Transverse colon (tissue), 3 donors: Measurements from ENCODE around the gene CCL16.

Source experiments
- EP300 ChIP-seq: sonication (generic); formaldehyde crosslinking; IDR thresholded peaks from one replicate; pipeline ENCODE4 v1.6.1; 2017; ENCODE audit warnings: antibody characterized with exemption, low read depth
- POLR2A ChIP-seq: fragments of 450-650 bp; IDR thresholded peaks from one replicate; pipeline ENCODE4 v1.6.1; 2016; ENCODE audit warnings: antibody characterized with exemption, mild to moderate bottlenecking, moderate library complexity
- TF ChIP-seq, protein P1 (sequence below), 5 experiments: fragments of 200-600 bp in 3 of 5; fragments of 450-650 bp in 2 of 5; sonication (generic) in 3 of 5; IDR thresholded peaks; 1 replicate in 2 of 5; 2 replicates in 3 of 5; pipeline ENCODE4 v1.5.1; 2016 to 2017; ENCODE audit warnings: antibody characterized with exemption in 5 of 5, inconsistent platforms in 3 of 5, mild to moderate bottlenecking in 2 of 5, moderate library complexity in 1 of 5

DNA sequence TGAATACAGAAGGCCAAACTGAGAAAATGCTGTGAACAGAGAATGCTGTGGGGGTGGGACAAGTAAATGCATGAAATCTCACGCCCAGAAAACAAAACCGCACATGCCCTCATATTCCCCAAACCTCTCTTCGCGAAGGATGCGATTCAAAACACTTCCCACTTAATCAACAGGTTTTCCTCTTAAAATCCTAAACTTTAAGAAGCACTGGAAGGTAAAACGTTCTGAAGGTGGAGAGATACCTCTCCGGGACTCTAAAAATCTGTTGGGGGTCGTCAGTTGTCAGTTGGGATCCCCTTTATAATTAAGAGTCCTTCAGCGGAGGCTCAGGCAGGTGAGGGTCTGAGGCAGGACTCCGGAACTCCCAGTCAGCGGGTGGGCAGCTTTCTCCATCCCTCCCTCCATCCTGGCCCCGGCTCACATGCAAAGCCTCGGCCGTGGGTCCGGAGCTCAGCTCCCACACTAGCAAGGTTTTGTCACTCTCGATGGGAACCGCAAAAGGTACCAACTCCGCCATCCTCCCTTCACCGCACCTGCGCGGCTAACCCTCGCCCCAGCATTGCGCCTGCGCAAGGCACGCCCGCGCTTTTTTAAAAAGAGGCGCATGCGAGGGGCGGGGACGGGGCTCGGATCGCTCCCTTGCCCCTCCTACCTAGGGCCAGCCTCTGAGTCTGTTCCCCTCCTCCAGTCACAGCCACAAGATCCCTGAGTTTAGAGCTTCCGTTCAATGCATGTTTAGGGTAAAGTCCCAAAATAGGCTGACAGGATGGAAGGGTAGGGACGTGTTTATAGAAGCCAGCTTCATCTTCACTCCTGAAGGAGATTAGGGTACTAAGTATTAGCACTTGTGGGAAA is 50.9 kb downstream of the CCL16 start, which contains the start of gene RDM1:
- TF ChIP-seq, protein P1, sequence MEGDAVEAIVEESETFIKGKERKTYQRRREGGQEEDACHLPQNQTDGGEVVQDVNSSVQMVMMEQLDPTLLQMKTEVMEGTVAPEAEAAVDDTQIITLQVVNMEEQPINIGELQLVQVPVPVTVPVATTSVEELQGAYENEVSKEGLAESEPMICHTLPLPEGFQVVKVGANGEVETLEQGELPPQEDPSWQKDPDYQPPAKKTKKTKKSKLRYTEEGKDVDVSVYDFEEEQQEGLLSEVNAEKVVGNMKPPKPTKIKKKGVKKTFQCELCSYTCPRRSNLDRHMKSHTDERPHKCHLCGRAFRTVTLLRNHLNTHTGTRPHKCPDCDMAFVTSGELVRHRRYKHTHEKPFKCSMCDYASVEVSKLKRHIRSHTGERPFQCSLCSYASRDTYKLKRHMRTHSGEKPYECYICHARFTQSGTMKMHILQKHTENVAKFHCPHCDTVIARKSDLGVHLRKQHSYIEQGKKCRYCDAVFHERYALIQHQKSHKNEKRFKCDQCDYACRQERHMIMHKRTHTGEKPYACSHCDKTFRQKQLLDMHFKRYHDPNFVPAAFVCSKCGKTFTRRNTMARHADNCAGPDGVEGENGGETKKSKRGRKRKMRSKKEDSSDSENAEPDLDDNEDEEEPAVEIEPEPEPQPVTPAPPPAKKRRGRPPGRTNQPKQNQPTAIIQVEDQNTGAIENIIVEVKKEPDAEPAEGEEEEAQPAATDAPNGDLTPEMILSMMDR (IDR thresholded peaks at IDR 0.05) = no peak
- TF ChIP-seq EP300 (no peak), POLR2A (no peak)
